MM.1S (cell line): Measurements from ENCODE around the gene PRCP.

Experiments
- DNase-seq: peaks from one replicate; pipeline ENCODE4 v3.0.0-alpha.2; 2015
- H2AFZ ChIP-seq: fragments of 300-600 bp; sonication (generic); 2 replicates; pipeline ENCODE4 v1.6.0; 2016; ENCODE audit warnings: antibody characterized with exemption, low read length
- H3F3A ChIP-seq: fragments of 300-600 bp; sonication (generic); 2 replicates; pipeline ENCODE4 v1.6.1; 2016; ENCODE audit warnings: mild to moderate bottlenecking, antibody characterized with exemption, low read length, moderate library complexity, mixed read lengths; ENCODE audit not compliant: insufficient read depth
- H3K27ac ChIP-seq: fragments of 300-600 bp; sonication (generic); 2 replicates; pipeline ENCODE4 v1.5.1; 2016; ENCODE audit warnings: mild to moderate bottlenecking, low read length
- H3K27me3 ChIP-seq: fragments of 300-600 bp; sonication (generic); replicated peaks from 2 replicates; pipeline ENCODE4 v1.6.0; 2016; ENCODE audit warnings: low read length; ENCODE audit not compliant: insufficient read depth
- H3K36me3 ChIP-seq: fragments of 300-600 bp; sonication (generic); replicated peaks from 2 replicates; pipeline ENCODE4 v1.6.1; 2016; ENCODE audit warnings: mild to moderate bottlenecking, low read length, mixed read lengths; ENCODE audit not compliant: insufficient read depth
- H3K4me1 ChIP-seq: fragments of 300-600 bp; sonication (generic); 2 replicates; pipeline ENCODE4 v1.6.1; 2016; ENCODE audit warnings: low read length, mixed read lengths
- H3K4me2 ChIP-seq: fragments of 300-600 bp; sonication (generic); 2 replicates; pipeline ENCODE4 v1.6.0; 2016; ENCODE audit warnings: low read depth, low read length
- H3K4me3 ChIP-seq: fragments of 300-600 bp; sonication (generic); 2 replicates; pipeline ENCODE4 v1.5.1; 2016; ENCODE audit warnings: low read length, mixed read lengths
- H3K79me2 ChIP-seq: fragments of 300-600 bp; sonication (generic); 2 replicates; pipeline ENCODE4 v1.6.1; 2016; ENCODE audit warnings: mixed run types, low read length, mixed read lengths
- H3K9ac ChIP-seq: fragments of 300-600 bp; sonication (generic); 2 replicates; pipeline ENCODE4 v1.6.1; 2016; ENCODE audit warnings: low read length, mixed read lengths
- H3K9me2 ChIP-seq: fragments of 300-600 bp; sonication (generic); replicated peaks from 2 replicates; pipeline ENCODE4 v1.6.1; 2016; ENCODE audit warnings: mild to moderate bottlenecking, low read length, mixed read lengths; ENCODE audit not compliant: insufficient read depth
- H3K9me3 ChIP-seq: fragments of 300-600 bp; sonication (generic); replicated peaks from 2 replicates; pipeline ENCODE4 v1.6.1; 2016; ENCODE audit warnings: mild to moderate bottlenecking, low read length, mixed read lengths; ENCODE audit not compliant: insufficient read depth
- H4K20me1 ChIP-seq: fragments of 300-600 bp; sonication (generic); 2 replicates; pipeline ENCODE4 v1.6.1; 2016; ENCODE audit warnings: mild to moderate bottlenecking, low read length, moderate library complexity, mixed read lengths; ENCODE audit not compliant: insufficient read depth
- EZH2 ChIP-seq: fragments of 300-600 bp; sonication (generic); optimal IDR thresholded peaks from 2 replicates; pipeline ENCODE3; 2017; ENCODE audit warnings: low read depth, mild to moderate bottlenecking, antibody characterized with exemption, low read length, mixed read lengths
- EZH2phosphoT487 ChIP-seq: fragments of 300-600 bp; sonication (generic); IDR thresholded peaks from 2 replicates; pipeline ENCODE4 v1.6.1; 2018; ENCODE audit warnings: antibody characterized with exemption, low read length
- TF ChIP-seq, protein P1 (sequence below): fragments of 300-600 bp; sonication (generic); IDR thresholded peaks from 2 replicates; pipeline ENCODE4 v1.5.1; 2016; ENCODE audit warnings: antibody characterized with exemption, low read length, mixed read lengths

The PRCP gene

DNA sequence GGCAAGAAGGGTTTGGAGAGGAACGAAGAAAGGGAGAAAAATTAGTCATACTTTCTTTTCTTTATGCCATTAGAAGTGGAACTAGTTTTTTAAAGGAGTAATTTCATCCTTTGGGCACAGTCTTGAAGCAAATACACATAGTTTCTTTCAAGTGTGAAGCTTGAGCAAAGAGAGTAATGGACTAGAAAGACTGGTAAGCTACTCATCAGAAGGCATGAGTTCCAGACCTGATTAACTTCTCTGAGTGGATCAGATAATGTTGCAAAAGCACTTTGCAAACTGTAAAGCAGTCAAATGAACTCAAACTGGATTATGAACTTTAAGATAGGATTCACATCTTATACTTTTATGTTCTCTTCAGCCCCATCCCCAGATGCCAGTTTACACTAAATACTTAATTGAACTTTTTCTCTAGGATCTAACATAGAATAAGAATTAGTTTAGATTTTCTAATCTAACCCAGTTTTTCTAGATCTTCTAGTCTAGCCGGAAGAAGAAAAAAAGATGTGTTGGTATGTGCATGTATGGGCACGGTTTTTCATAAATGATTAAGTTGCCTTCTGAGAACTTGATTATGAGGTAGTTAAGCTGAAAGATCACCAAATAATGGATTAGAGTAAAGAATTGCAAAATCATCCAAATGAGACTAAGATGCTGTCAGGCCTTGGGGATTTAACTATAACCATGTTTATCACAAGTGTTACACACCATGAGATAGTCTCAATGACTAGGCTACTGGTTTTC, 3.8 kb upstream of the PRCP start:
- Histone ChIP-seq H3K79me2 (peaks cover 77% of the 10 kb centered on the region), H3K9ac (no peak overlapping the region), H2AFZ (no peak overlapping the region), H3K27ac (no peak overlapping the region), H3K4me3 (no peak overlapping the region), H3F3A (peaks cover 9% of the 10 kb centered on the region), H3K9me2 (no peaks in the 10 kb centered on the region), H3K27me3 (no peaks in the 10 kb centered on the region), H3K9me3 (no peaks in the 10 kb centered on the region), H3K36me3 (no peaks in the 10 kb centered on the region), H4K20me1 (no peaks in the 10 kb centered on the region), H3K4me1 (peaks cover 23% of the 10 kb centered on the region), H3K4me2 (no peak overlapping the region)
- TF ChIP-seq EZH2: no peak
- no peak for DNase-seq

DNA sequence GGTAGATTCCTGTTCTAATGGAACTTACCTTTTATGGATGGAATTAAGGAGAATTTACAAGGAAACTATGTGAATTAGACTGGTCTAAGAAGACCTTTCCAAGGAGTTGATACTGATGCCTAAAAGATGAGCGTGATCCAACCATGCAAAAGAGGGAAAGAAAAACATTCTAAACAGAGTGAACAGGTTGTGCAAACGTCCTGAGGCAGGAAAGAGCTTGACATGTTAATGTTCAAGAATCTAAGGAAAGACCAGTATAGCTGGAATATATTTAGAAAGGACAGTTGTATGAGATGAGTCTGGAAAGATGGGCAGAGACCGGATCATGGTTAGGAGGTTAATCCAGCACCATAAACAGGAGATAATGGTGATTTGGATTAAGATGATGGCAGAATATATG, 2.6 kb upstream of the PRCP start:
- Histone ChIP-seq H3K27me3 (no peaks in the 10 kb centered on the region), H3K9me2 (no peaks in the 10 kb centered on the region), H3K4me1 (peaks cover 17% of the 10 kb centered on the region), H3K4me3 (peak overlapping the region; percentile 72; the same call in 1 of the 2 replicates), H3F3A (peaks cover 9% of the 10 kb centered on the region), H3K4me2 (peak overlapping the region; percentile 75; the same call in 1 of the 2 replicates), H3K9me3 (no peaks in the 10 kb centered on the region), H3K9ac (no peak overlapping the region), H4K20me1 (no peaks in the 10 kb centered on the region), H3K79me2 (peaks cover 67% of the 10 kb centered on the region), H3K27ac (no peak overlapping the region), H3K36me3 (no peaks in the 10 kb centered on the region), H2AFZ (no peak overlapping the region)
- TF ChIP-seq EZH2 (no peak), EZH2phosphoT487 (no peak)
- TF ChIP-seq, protein P1, sequence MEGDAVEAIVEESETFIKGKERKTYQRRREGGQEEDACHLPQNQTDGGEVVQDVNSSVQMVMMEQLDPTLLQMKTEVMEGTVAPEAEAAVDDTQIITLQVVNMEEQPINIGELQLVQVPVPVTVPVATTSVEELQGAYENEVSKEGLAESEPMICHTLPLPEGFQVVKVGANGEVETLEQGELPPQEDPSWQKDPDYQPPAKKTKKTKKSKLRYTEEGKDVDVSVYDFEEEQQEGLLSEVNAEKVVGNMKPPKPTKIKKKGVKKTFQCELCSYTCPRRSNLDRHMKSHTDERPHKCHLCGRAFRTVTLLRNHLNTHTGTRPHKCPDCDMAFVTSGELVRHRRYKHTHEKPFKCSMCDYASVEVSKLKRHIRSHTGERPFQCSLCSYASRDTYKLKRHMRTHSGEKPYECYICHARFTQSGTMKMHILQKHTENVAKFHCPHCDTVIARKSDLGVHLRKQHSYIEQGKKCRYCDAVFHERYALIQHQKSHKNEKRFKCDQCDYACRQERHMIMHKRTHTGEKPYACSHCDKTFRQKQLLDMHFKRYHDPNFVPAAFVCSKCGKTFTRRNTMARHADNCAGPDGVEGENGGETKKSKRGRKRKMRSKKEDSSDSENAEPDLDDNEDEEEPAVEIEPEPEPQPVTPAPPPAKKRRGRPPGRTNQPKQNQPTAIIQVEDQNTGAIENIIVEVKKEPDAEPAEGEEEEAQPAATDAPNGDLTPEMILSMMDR: no peak
- DNase-seq: no peak

DNA sequence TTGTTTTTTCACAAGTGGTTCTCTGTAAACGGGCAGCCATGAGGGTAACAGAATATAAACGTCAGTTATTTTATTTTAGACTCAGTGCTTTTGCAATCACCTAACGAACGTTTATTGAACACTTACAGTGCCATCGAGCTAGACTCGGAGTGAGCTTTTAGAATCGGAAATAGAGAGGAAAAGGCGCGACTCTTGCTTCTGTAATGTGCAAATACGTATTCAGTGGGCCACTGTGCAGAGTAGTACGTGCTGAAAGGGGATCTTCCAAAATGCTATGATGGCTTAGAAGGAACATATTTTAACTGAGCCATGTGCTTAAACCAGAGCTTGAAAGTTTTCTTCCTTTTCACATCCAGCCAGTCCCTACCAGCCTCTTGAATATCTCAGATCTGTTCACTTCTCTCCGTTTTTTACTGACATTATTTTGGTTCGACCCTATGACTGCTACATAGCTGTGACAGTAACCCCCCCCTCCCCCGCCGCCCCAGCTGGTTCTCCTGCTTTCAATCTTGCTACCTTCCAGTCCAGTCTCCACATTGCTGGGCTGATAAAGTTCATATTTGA, 1.8 kb upstream of the PRCP start:
- H3K36me3 ChIP-seq: no peaks in the 10 kb centered on the region
- peak overlapping the region; percentile 72 for H3K4me3 ChIP-seq
- H3K9me3 ChIP-seq: no peaks in the 10 kb centered on the region
- H3K4me2 ChIP-seq: peak overlapping the region; percentile 75
- peak overlapping the region; percentile 61 for H3K9ac ChIP-seq
- H3K27me3 ChIP-seq: no peaks in the 10 kb centered on the region
- no peak for DNase-seq
- H3F3A ChIP-seq: peaks cover 9% of the 10 kb centered on the region
- no peaks in the 10 kb centered on the region for H4K20me1 ChIP-seq
- H3K9me2 ChIP-seq: no peaks in the 10 kb centered on the region
- TF ChIP-seq EZH2 (no peak), EZH2phosphoT487 (no peak)
- TF ChIP-seq, protein P1: no peak
- peaks cover 16% of the 10 kb centered on the region for H3K4me1 ChIP-seq
- peak overlapping the region; percentile 60 for H2AFZ ChIP-seq
- H3K27ac ChIP-seq: peak overlapping the region; percentile 82; the same call in 1 of the 2 replicates
- peaks cover 62% of the 10 kb centered on the region for H3K79me2 ChIP-seq
